HepG2 (cell line): ENCODE measurements around the gene C11orf68. TPM values are rescaled to one million over a fixed set of nuclear protein-coding genes. Genes with fewer than 3 reads are reported as not detected.

Source experiments
- AGO2 ChIP-seq: fragments of 200-400 bp; formaldehyde crosslinking; optimal IDR thresholded peaks from 2 replicates; pipeline ENCODE3; 2017; ENCODE audit warnings: mild to moderate bottlenecking, low read depth, low read length, moderate library complexity
- CBX1 ChIP-seq: IDR thresholded peaks from one replicate; pipeline ENCODE4 v1.6.1; 2016; ENCODE audit warnings: antibody characterized with exemption, low read depth
- EHMT2 ChIP-seq: fragments of 200-600 bp; sonication (generic); IDR thresholded peaks from 2 replicates; pipeline ENCODE4 v1.7.0; 2017; ENCODE audit warnings: antibody characterized with exemption, low read depth, low read length, borderline replicate concordance
- HIVEP1 ChIP-seq: sonication (generic); formaldehyde crosslinking; IDR thresholded peaks from 2 replicates; pipeline ENCODE4 v1.4.0; 2020; ENCODE audit warnings: mild to moderate bottlenecking, missing genetic modification reagents
- HNRNPUL1 ChIP-seq: fragments of 200-400 bp; formaldehyde crosslinking; IDR thresholded peaks from 2 replicates; pipeline ENCODE4 v1.6.1; 2017; ENCODE audit warnings: low read depth, mild to moderate bottlenecking, low read length, moderate library complexity
- MAX ChIP-seq: IDR thresholded peaks from 2 replicates; pipeline ENCODE4 v1.6.1; 2012; ENCODE audit warnings: inconsistent platforms
- MIER3 ChIP-seq: IDR thresholded peaks from 2 replicates; pipeline ENCODE4 v1.6.1; 2016; ENCODE audit warnings: missing compliant biosample characterization, borderline replicate concordance
- MXD4 ChIP-seq: IDR thresholded peaks from 2 replicates; pipeline ENCODE4 v1.6.1; 2016; ENCODE audit warnings: mild to moderate bottlenecking, missing biosample characterization, missing genetic modification reagents
- NFKBIZ ChIP-seq: IDR thresholded peaks from 2 replicates; pipeline ENCODE4 v1.6.1; 2018; ENCODE audit warnings: missing genetic modification reagents, missing compliant biosample characterization
- NR3C1 ChIP-seq: sonication (generic); formaldehyde crosslinking; IDR thresholded peaks from 2 replicates; pipeline ENCODE4 v1.4.0; 2020; ENCODE audit warnings: missing genetic modification reagents
- SAFB2 ChIP-seq: sonication (generic); formaldehyde crosslinking; IDR thresholded peaks from 2 replicates; pipeline ENCODE4 v1.5.1; 2020; ENCODE audit warnings: missing genetic modification reagents, low read depth, mild to moderate bottlenecking, borderline replicate concordance
- ZNF24 ChIP-seq: fragments of 450-650 bp; IDR thresholded peaks from 2 replicates; pipeline ENCODE4 v1.6.1; 2017; ENCODE audit warnings: antibody characterized with exemption, mild to moderate bottlenecking
- ZNF317 ChIP-seq: sonication (generic); formaldehyde crosslinking; IDR thresholded peaks from 2 replicates; pipeline ENCODE4 v1.5.0; 2020; ENCODE audit warnings: mild to moderate bottlenecking, missing genetic modification reagents
- ZNF605 ChIP-seq: sonication (generic); formaldehyde crosslinking; IDR thresholded peaks from 2 replicates; pipeline ENCODE4 v1.8.0; 2022; ENCODE audit warnings: mild to moderate bottlenecking, missing genetic modification reagents
- ZNF619 ChIP-seq: sonication (generic); formaldehyde crosslinking; IDR thresholded peaks from 2 replicates; pipeline ENCODE4 v1.4.0; 2020; ENCODE audit warnings: mild to moderate bottlenecking, missing genetic modification reagents
- ZNF660 ChIP-seq: sonication (generic); formaldehyde crosslinking; IDR thresholded peaks from 2 replicates; pipeline ENCODE4 v1.5.1; 2020; ENCODE audit warnings: mild to moderate bottlenecking, low read depth, missing genetic modification reagents, borderline replicate concordance
- ZNF703 ChIP-seq: sonication (generic); formaldehyde crosslinking; IDR thresholded peaks from 2 replicates; pipeline ENCODE4 v1.5.1; 2020; ENCODE audit warnings: missing genetic modification reagents, mild to moderate bottlenecking, moderate library complexity, borderline replicate concordance
- polyA plus RNA-seq, 8 experiments: library from polyadenylated mRNA; depleted of rRNA in 3 of 8; stranded (reverse) in 7 of 8; unstranded in 1 of 8; fragments of >200 nt; fragmentation: Illumina TruSeq in 4 of 8; extraction: Trizol in 4 of 8; gene quantifications; 2 replicates each; pipeline versions ENCODE4 v1.2.1 to v1.2.3, GENCODE V29; 2011 to 2016; ENCODE audit warnings: low read depth in 4 of 8, missing spikeins in 1 of 8, mixed read lengths in 1 of 8; ENCODE audit not compliant: insufficient read depth in 1 of 8
- total RNA-seq, 5 experiments: library from RNA; depleted of rRNA; stranded (reverse); fragments of >200 nt; fragmentation: Illumina TruSeq; extraction: Trizol; gene quantifications; 2 replicates each; pipeline ENCODE4 v1.2.3, GENCODE V29; 2016; ENCODE audit warnings: low read depth in 1 of 5
- TF ChIP-seq, protein P1 (sequence below): IDR thresholded peaks from 2 replicates; pipeline ENCODE4 v1.6.1; 2016; ENCODE audit warnings: missing biosample characterization, missing genetic modification reagents, low read depth
- TF ChIP-seq, protein P2 (sequence below): sonication (generic); formaldehyde crosslinking; IDR thresholded peaks from 2 replicates; pipeline ENCODE4 v1.4.0; 2020; ENCODE audit warnings: missing genetic modification reagents
- TF ChIP-seq, protein P3 (sequence below): sonication (generic); formaldehyde crosslinking; IDR thresholded peaks from 2 replicates; pipeline ENCODE4 v1.4.0; 2020; ENCODE audit warnings: missing genetic modification reagents, borderline replicate concordance

The C11orf68 gene
- total and polyA plus RNA-seq, 2 of the 13 experiments (the other 11 are each of a cell fraction or from before 2014, with no cell fraction given) = 8.4 to 28.3 TPM

DNA sequence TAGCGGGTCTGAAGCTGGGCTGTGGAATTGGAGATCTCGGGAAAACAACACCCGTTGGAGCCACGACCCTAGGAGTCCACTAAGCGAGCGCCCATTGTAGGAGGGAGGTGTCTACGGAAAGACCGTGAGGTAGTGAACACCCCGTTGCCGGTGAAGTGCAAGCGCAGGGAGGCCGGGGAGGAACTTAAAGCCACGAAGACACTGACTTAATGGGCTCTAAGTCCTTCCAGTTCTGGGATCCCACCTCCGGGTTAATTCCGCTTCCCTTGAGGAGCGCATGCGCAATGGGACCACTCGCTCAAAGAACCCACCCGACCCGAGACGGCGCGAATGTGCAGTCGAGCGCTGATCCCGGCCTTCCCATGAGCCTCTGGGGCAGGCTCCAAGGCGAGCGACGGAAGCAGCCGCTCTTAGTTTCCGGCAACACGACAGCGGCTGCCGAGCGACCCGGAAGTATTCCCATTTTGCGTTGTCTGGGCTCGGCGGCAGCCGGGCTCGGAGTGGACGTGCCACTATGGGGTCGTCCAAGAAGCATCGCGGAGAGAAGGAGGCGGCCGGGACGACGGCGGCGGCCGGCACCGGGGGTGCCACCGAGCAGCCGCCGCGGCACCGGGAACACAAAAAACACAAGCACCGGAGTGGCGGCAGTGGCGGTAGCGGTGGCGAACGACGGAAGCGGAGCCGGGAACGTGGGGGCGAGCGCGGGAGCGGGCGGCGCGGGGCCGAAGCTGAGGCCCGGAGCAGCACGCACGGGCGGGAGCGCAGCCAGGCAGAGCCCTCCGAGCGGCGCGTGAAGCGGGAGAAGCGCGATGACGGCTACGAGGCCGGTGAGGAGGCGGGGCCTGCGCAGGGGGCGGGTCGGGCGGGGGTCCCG is 42.6 kb upstream of the C11orf68 start, which contains the start of gene SART1 (continued):
- TF ChIP-seq, protein P1, sequence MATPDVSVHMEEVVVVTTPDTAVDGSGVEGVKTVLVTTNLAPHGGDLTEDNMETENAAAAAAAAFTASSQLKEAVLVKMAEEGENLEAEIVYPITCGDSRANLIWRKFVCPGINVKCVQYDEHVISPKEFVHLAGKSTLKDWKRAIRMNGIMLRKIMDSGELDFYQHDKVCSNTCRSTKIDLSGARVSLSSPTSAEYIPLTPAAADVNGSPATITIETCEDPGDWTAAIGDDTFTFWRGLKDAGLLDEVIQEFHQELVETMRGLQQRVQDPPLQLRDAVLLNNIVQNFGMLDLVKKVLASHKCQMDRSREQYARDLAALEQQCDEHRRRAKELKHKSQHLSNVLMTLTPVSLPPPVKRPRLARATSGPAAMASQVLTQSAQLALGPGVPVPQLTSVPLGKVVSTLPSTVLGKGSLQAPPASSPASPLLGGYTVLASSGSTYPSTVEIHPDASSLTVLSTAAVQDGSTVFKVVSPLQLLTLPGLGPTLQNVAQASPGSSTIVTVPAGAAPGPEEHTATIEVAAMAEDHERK (CRISPR knock-in tag) = peak; percentile 57; the same call in 1 of the 2 replicates
- no peak for TF ChIP-seq SAFB2
- 0 out of 2 replicates have a peak, but pooled peaks have one; percentile 67 for TF ChIP-seq ZNF317 (CRISPR knock-in tag)
- TF ChIP-seq, protein P2, sequence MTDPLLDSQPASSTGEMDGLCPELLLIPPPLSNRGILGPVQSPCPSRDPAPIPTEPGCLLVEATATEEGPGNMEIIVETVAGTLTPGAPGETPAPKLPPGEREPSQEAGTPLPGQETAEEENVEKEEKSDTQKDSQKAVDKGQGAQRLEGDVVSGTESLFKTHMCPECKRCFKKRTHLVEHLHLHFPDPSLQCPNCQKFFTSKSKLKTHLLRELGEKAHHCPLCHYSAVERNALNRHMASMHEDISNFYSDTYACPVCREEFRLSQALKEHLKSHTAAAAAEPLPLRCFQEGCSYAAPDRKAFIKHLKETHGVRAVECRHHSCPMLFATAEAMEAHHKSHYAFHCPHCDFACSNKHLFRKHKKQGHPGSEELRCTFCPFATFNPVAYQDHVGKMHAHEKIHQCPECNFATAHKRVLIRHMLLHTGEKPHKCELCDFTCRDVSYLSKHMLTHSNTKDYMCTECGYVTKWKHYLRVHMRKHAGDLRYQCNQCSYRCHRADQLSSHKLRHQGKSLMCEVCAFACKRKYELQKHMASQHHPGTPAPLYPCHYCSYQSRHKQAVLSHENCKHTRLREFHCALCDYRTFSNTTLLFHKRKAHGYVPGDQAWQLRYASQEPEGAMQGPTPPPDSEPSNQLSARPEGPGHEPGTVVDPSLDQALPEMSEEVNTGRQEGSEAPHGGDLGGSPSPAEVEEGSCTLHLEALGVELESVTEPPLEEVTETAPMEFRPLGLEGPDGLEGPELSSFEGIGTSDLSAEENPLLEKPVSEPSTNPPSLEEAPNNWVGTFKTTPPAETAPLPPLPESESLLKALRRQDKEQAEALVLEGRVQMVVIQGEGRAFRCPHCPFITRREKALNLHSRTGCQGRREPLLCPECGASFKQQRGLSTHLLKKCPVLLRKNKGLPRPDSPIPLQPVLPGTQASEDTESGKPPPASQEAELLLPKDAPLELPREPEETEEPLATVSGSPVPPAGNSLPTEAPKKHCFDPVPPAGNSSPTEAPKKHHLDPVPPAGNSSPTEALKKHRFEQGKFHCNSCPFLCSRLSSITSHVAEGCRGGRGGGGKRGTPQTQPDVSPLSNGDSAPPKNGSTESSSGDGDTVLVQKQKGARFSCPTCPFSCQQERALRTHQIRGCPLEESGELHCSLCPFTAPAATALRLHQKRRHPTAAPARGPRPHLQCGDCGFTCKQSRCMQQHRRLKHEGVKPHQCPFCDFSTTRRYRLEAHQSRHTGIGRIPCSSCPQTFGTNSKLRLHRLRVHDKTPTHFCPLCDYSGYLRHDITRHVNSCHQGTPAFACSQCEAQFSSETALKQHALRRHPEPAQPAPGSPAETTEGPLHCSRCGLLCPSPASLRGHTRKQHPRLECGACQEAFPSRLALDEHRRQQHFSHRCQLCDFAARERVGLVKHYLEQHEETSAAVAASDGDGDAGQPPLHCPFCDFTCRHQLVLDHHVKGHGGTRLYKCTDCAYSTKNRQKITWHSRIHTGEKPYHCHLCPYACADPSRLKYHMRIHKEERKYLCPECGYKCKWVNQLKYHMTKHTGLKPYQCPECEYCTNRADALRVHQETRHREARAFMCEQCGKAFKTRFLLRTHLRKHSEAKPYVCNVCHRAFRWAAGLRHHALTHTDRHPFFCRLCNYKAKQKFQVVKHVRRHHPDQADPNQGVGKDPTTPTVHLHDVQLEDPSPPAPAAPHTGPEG (CRISPR knock-in tag) = no peak
- TF ChIP-seq MAX = peak; percentile 74
- TF ChIP-seq HIVEP1 (CRISPR knock-in tag) = peak; percentile 71
- no peak for TF ChIP-seq CBX1
- TF ChIP-seq, protein P3, sequence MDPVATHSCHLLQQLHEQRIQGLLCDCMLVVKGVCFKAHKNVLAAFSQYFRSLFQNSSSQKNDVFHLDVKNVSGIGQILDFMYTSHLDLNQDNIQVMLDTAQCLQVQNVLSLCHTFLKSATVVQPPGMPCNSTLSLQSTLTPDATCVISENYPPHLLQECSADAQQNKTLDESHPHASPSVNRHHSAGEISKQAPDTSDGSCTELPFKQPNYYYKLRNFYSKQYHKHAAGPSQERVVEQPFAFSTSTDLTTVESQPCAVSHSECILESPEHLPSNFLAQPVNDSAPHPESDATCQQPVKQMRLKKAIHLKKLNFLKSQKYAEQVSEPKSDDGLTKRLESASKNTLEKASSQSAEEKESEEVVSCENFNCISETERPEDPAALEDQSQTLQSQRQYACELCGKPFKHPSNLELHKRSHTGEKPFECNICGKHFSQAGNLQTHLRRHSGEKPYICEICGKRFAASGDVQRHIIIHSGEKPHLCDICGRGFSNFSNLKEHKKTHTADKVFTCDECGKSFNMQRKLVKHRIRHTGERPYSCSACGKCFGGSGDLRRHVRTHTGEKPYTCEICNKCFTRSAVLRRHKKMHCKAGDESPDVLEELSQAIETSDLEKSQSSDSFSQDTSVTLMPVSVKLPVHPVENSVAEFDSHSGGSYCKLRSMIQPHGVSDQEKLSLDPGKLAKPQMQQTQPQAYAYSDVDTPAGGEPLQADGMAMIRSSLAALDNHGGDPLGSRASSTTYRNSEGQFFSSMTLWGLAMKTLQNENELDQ (CRISPR knock-in tag) = no peak
- no peak for TF ChIP-seq EHMT2
- no peak; the same call in 1 of the 2 replicates for TF ChIP-seq NFKBIZ
- no peak for TF ChIP-seq ZNF619
- TF ChIP-seq NR3C1 (CRISPR knock-in tag) = no peak
- no peak for TF ChIP-seq ZNF703 (CRISPR knock-in tag)
- TF ChIP-seq HNRNPUL1 = no peak
- TF ChIP-seq ZNF605 (CRISPR knock-in tag) = no peak
- no peak for TF ChIP-seq ZNF660 (CRISPR knock-in tag)
- peak; percentile 38; the same call in 1 of the 2 replicates for TF ChIP-seq MXD4 (CRISPR knock-in tag)
- TF ChIP-seq AGO2 = peak; percentile 87
- peak; percentile 83; the same call in 1 of the 2 replicates for TF ChIP-seq MIER3
- TF ChIP-seq ZNF24 = no peak
